Fibroblast of the aortic adventitia (primary cell): Measurements from ENCODE around the gene MAPKAP1. TPM values are rescaled to one million over a fixed set of nuclear protein-coding genes. Genes with fewer than 3 reads are reported as not detected.

Source experiments
- DNase-seq: peaks from one replicate; pipeline ENCODE4 v3.0.0-alpha.2; 2010; ENCODE audit warnings: low read depth
- H3K4me3 ChIP-seq: 2 replicates; pipeline ENCODE4 v1.5.1; 2011; ENCODE audit warnings: low read depth, mild to moderate bottlenecking, control low read depth, low read length, moderate library complexity
- total RNA-seq: library from RNA; depleted of rRNA; stranded (reverse); fragments of >200 nt; gene quantifications from 2 replicates; pipeline ENCODE4 v1.2.3, GENCODE V29; 2012; ENCODE audit warnings: low replicate concordance
- TF ChIP-seq, protein P1 (sequence below): IDR thresholded peaks from 2 replicates; pipeline ENCODE4 v1.5.1; 2011; ENCODE audit warnings: mild to moderate bottlenecking, low read length, control low read depth, inconsistent platforms; ENCODE audit not compliant: insufficient read depth

MAPKAP1 gene
- total RNA-seq, 1 donor, result 90.6 TPM

DNA sequence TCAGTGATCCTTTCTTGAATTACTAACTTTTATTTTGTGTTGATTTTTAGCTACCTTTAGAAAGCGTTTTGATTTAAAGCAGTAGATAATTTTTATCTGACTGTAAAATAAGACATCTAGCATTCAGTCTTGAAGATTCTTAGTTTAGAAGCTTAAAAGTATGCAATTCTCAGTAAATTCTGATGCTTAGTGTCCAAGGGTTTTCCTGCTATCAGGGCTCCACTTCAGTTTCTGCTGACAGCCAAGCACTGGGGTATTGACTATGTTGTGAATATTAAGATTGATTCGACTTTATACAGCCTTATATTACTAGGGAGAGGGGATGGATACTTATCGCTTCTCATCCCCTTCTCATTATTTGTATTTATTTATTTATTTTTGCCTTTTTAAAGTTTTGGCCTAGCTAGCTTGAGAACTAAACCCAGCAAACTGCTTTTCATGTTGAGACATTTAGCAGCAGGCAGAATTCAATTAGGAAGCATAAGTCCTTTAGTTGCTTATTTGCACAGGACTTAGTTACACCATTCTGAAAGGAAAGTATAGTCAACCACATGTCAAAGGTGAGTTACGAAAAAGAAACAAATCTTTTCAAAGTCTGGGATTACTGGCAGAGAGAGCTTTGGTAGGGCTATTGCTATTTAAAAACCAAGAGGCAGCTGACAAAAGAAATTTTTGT lies 43.1 kb upstream of the MAPKAP1 start:
- TF ChIP-seq, protein P1, sequence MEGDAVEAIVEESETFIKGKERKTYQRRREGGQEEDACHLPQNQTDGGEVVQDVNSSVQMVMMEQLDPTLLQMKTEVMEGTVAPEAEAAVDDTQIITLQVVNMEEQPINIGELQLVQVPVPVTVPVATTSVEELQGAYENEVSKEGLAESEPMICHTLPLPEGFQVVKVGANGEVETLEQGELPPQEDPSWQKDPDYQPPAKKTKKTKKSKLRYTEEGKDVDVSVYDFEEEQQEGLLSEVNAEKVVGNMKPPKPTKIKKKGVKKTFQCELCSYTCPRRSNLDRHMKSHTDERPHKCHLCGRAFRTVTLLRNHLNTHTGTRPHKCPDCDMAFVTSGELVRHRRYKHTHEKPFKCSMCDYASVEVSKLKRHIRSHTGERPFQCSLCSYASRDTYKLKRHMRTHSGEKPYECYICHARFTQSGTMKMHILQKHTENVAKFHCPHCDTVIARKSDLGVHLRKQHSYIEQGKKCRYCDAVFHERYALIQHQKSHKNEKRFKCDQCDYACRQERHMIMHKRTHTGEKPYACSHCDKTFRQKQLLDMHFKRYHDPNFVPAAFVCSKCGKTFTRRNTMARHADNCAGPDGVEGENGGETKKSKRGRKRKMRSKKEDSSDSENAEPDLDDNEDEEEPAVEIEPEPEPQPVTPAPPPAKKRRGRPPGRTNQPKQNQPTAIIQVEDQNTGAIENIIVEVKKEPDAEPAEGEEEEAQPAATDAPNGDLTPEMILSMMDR, result no peak
- DNase-seq, result peak; percentile 46

DNA sequence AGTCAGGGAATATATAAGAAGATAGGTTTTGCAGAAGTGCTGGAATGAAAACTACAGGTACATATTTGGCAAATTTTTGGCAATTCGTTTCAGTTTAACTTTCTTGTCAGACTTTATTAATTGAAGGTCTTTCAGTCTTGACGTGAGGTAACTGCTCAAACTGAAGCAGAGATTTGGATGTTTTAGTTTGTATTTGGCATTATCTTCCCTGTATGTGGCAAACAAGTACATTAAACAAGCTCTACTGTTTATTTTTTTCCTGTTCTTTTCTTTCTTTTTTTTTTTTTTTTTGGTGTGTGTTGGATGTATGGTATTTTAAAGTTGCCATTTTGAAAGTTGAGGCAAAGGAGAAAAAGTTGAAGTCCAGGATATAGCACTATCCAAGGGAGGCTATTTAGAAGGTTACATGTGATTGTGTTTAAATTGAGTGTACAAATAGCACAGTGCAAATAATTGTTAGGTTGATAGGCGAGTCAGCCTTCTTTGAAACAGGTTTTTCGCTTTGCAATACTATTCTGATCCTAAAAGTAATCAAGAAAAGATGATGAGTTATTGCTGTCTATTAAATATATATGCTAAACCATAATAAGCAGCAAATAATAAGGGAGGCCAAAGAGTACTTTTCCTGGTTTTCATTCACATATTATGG lies 42.4 kb upstream of the MAPKAP1 start:
- DNase-seq, result peak; percentile 31
- peak overlapping the region; percentile 89 for H3K4me3 ChIP-seq
- TF ChIP-seq, protein P1, result no peak

More for the DNA sequence above, 43.1 kb upstream of the MAPKAP1 start:
- H3K4me3 ChIP-seq, result peak overlapping the region; percentile 89

- peak overlapping the region; percentile 89 for H3K4me3 ChIP-seq
- DNase-seq, result peak; percentile 44
- TF ChIP-seq, protein P1, result no peak
Measured at GRCh38 chr9:125748446-125749099, 41.6 kb upstream of the MAPKAP1 start.

GRCh38 chr9:125747765-125748445 lies 40.9 kb upstream of the MAPKAP1 start:
- peak; percentile 25 for DNase-seq
- TF ChIP-seq, protein P1, result no peak
- peak overlapping the region; percentile 89 for H3K4me3 ChIP-seq

GRCh38 chr9:125747053-125747764 lies 40.2 kb upstream of the MAPKAP1 start, which contains the start of gene PBX3:
TSS of gene PBX3 (plus strand) at chr9:125747373.
- peak within 1 kb of the TSS; percentile 89 for H3K4me3 ChIP-seq
- TF ChIP-seq, protein P1, result no peak
- peak; percentile 25 for DNase-seq

DNA sequence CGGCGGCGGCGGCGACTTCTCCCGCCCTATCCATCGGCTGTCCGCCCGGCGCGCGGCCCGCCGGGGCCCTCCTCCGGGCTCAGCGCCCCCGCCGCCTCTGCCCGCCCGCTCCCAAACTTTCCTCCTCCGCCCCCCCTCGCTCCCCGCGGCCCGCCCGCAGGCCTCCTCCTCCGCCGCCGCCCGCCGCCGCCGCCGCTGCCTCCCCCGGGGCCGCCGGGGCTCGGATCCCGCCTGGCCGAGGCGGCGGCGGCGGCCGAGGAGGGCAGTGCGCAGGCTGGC lies 39.7 kb upstream of the MAPKAP1 start:
- DNase-seq, result no peak
- H3K4me3 ChIP-seq, result peak overlapping the region; percentile 76

More for the DNA sequence above, 39.7 kb upstream of the MAPKAP1 start:
- TF ChIP-seq, protein P1, result no peak
